HG03378 (cell line): Measurements from ENCODE around the gene C8G.

Source experiments
- ATAC-seq: cut with Tn5 transposase; IDR thresholded peaks from one replicate; pipeline ENCODE4 v1.9.1; 2021; ENCODE audit warnings: mild to moderate bottlenecking, moderate library complexity; ENCODE audit not compliant: unreplicated experiment

The C8G gene

DNA sequence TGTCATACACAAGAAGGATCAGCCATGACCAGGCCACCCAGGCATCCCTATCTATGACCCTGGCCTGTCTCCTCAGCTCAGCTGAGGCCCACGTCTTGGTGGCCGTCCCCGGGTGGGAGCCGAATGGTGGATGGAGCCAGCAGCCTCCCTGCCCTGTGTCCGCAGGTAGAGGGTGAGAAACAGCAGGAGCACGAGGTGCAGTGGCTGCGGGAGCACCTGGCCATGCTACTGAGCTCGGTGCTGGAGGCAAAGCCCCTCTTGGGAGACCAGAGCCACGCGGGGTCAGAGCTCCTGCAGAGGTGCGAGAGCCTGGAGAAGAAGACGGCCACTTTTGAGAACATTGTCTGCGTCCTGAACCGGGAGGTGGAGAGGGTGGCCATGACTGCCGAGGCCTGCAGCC, 25.0 kb upstream of the C8G start:
- ATAC-seq: no peak

DNA sequence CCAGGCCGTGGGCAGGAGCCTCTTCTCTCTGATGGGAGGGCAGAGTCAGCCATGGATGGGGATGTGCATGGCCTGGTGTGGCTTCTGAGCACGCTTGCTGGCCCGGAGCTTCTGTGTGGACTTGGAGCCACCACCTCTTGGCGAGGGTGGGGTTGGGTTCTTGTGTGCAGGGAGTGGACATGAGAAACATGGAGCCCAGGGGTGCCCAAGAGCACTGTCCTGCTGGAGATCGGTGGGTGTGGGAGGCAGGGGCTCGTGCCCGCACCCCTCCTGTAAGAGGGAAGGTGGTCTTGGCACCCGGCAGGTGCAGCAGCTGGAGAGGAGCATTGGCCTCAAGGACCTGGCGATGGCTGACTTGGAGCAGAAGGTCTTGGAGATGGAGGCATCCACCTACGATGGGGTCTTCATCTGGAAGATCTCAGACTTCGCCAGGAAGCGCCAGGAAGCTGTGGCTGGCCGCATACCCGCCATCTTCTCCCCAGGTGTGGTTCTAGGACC, 24.3 kb upstream of the C8G start:
- no peak for ATAC-seq

GRCh38 chr9:136921307-136921706, 23.7 kb upstream of the C8G start:
- no peak for ATAC-seq

DNA sequence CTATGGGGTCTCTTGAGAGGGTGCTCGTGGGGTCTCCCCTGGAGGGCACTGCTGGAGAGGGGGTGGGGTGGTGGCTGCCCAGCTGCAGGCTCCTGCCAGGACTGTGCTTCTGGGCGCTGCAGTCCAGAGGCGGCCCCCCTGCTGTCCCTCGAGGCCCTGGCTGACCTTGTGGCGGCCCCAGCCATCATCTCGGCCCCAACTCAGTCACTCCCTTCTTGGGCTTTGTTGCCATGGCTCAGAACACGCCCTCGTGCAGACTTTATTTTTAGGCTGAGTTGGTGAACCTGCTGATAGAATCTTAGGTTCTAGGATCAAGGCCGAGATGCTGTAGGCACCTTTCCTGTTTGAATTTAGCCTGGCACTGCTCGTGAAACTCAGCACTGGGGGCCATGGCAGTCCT, 23.3 kb upstream of the C8G start:
- ATAC-seq: no peak

DNA sequence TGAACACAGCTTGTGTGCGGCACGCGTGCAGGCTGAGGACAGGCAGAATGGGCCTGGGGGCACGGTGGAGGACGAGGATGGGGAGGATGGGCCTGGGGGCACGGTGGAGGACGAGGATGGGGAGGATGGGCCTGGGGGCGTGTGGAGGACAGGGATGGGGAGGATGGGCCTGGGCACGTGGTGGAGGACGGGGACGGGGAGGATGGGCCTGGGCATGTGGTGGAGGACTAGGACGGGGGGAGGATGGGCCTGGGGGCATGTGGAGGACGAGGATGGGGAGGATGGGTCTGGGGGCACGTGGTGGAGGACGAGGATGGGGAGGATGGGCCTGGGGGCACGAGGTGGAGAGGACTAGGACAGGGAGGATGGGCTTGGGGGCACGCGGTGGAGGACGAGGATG, 22.5 kb upstream of the C8G start:
- ATAC-seq: no peak

DNA sequence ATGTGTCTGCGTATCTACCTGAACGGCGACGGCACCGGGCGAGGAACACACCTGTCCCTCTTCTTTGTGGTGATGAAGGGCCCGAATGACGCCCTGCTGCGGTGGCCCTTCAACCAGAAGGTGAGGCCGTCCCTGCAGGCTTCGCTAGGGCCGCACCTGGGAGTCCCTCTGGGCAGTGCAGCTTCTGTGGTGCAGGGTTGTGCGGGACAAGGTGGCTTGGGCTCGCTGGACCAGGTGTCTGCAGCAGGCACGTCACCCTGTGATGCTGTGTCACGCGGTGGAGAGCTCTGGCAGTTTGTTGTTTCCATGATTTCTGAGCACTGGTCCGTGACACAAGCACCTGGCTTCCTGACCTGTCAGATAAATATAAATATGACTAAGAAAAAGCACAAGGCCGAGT, 21.2 kb upstream of the C8G start:
- no peak for ATAC-seq

GRCh38 chr9:136925414-136926153, 19.5 kb upstream of the C8G start:
- ATAC-seq: no peak

GRCh38 chr9:136926154-136926704, 18.8 kb upstream of the C8G start:
- no peak for ATAC-seq

- ATAC-seq: no peak
Observed at GRCh38 chr9:136926749-136927148, 18.3 kb upstream of the C8G start.

GRCh38 chr9:136927343-136928271, 17.4 kb upstream of the C8G start:
- ATAC-seq: no peak

GRCh38 chr9:136928591-136928990, 16.5 kb upstream of the C8G start:
- ATAC-seq: no peak

DNA sequence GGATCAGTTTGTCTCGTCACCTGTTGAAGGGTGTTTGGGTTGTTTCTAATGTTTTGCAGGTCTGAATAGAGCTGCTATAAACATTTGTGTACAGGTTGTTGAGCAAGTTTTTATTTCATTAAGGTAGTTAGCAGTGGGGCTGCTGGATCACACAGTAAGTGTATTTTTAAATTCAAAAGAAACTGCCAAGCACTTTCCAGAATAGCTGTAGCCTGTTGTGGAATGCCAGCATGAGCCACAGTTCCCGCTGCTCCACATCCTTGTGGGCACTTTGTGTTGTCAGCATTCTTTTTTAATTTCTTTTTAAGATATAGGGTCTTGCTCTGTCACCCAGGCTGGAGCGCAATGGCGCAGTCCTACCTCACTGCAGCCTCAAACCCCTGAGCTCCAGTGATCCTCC, 15.0 kb upstream of the C8G start:
- no peak for ATAC-seq

- no peak for ATAC-seq
Observed at GRCh38 chr9:136931611-136932130, 13.4 kb upstream of the C8G start.

DNA sequence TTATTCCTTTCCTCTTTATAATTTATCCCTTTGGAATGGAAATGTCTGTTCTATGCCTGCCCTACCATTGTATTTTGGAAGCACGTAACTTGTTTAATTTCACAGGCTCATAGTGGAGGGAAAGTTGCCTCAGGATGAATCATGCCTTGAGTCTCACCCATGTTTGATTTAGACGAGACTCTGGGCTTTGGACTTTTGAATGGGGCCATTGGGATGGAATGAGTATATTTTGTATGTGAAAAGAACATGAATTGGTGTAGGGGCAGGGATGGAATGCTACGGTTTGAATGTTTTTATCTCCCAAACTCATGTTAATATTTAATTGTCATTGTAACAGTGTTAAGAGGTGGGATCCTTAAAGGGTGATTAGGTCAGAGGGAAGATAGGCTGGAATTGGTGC, 10.8 kb upstream of the C8G start:
- no peak for ATAC-seq

- ATAC-seq: no peak
Observed at GRCh38 chr9:136935651-136936050, 9.4 kb upstream of the C8G start.

DNA sequence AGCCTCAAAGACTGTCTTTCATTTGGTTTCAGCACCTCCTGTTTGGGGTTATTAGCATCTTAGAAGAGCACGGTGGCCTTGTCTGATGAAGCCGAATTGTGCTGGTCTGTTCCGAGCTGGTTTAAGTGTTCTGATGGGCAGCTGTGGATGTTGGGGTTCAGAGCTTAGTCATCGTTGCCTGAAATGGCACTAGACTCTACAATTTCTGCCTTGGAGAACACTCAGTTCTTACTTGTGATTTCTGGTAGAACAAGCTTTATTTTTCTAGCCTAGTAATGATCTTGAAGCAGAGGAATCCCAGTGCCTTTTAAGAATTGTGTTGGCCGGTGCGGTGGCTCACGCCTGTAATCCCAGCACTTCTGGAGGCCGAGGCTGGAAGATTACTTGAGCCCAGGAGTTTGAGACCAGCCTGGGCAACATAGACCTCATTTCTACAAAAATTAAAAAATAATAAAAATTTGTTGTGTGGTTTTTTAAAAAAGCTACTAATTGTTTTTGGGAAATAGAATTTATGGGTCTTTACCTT, 8.3 kb upstream of the C8G start:
- ATAC-seq: no peak

DNA sequence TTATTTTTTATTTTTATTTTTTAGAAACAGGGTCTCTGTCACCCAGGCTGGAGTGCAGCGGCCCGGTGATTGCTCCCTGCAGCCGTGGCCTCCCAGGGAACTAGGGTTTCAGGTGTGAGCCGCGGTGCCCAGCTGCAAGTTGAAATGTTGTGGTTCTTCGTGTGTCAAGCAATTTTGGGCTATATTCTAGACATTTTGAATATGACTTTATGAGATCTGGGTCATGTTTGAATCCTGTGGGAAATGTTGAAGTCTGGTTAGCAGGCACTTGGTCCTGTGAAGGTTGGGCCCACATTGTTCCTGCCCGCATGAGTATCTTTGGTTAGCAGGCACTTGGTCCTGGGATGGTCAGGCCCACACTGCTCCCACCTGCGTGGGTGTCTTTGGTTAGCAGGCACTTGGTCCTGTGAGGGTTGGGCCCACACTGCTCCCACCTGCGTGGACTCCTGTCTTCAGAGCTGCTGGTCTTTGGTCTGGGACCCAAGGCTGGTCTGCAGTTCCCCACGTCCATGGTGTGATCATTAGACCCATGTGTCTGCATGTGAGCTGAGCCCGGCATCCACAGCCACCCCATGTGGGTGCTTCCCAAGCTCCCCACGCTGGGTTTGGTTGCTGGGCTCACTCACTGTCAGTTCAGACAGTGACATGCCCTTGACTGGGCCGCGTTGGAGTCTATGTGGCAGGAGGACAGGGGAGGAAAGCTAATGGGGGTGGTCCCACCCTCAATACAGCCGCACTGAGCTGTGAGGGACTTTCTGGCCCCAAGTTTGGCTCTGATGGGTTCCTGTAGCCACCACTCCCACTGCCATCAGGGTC, 7.6 kb upstream of the C8G start:
- ATAC-seq: no peak

- ATAC-seq: no peak
Observed at GRCh38 chr9:136939431-136939995, 5.5 kb upstream of the C8G start.

- no peak for ATAC-seq
Observed at GRCh38 chr9:136939996-136940525, 5.0 kb upstream of the C8G start.
